GM18519 (cell line): ENCODE data around the gene LY9.
"Not testable (repeated sequence)": the region's sequence is repeated elsewhere in the genome, so short reads cannot be mapped to it uniquely, and the experiment has no call there.

Experiments
- ATAC-seq: cut with Tn5 transposase; IDR thresholded peaks from one replicate; pipeline ENCODE4 v1.9.1; 2021; ENCODE audit warnings: mild to moderate bottlenecking, moderate library complexity; ENCODE audit not compliant: unreplicated experiment, low FRiP score

The LY9 gene

DNA sequence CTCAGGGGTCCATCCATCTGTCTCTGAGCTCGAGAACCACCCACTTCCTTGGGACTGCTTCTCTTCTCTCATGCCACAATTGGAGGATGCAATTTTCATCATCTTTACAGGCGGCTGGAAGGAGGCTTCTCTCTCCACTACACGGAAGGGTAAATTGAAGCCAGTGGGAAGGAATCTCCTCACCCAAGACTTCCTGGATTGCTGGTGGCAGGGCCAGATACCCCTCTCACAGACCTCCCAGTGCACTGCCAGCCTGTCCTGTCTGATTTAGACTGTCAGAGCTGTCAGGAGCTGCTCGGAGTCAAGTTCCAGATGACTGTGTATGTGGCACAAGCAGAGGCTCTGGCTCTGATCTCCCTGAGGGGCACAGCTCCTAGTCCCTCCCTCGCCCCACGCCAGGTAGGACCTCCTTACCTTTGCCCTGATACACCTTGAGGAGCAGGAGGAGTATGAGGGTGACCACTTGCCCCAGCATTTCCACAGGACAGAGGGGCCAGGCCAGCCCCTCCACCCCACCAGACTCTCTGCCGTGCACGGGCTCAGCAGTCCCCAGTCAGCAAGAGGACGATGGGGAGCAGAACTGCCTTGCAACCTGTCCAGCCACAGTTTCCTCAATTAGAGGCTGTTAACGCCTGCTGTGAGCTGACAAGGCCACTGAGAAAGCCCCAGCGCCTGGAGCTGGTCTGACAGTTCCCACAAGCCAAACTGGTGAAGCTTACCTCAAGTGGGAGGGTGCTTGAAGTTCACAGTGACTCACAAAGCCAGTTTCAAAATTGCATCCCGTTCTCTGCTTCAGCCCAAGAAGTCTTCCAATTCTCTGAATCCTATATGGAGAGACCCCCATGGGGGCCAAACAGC lies 66.5 kb downstream of the LY9 start, which contains the start of gene CD244:
Gene CD244, minus strand, starts transcription at position 685 of the 858 bp plus-strand sequence. Its CDS starts 210 bp downstream, at position 475.
- no peak for ATAC-seq

- ATAC-seq, result no peak
Measured at GRCh38 chr1:160863061-160863773, 67.2 kb downstream of the LY9 start.

GRCh38 chr1:160863774-160864131 lies 67.8 kb downstream of the LY9 start:
- ATAC-seq, result no peak

DNA sequence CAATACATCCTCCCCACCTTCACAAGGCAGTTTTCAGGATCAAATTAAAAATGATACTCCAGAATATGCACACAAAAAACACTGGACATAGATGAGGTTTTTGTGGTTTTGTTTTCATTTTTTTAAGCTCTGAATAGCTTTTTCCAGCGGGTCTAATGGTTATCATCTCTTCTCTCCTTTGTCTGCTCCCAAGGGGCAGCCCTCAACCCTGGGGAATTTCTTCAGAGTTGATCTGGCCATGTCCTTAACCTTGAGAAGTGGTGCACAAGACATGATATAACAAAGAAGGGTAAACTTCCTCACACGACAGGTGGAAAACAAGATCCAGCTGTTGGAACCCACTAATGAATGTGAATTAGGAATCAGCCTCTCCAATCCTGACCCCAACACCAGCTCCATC lies 68.2 kb downstream of the LY9 start:
- no peak for ATAC-seq

DNA sequence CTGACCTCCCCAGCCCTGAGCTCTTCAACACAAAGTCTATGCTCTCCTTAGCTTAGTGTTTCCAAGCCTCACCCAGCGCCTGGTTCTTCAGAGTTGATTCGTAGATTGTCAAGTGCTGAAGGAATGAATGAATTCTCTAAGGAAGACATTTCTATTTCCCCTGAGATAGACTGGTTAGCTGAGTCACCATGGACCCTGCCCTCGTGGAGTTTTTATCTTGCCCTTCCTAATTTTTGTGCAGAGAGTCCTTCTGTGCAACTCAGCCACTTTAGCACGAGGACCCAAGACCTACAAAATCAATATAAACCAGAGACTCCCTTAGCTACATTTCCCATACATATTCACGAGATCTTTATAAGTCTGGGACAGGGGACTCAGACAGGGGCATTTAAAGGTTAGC lies 69.4 kb downstream of the LY9 start:
- ATAC-seq, result no peak

DNA sequence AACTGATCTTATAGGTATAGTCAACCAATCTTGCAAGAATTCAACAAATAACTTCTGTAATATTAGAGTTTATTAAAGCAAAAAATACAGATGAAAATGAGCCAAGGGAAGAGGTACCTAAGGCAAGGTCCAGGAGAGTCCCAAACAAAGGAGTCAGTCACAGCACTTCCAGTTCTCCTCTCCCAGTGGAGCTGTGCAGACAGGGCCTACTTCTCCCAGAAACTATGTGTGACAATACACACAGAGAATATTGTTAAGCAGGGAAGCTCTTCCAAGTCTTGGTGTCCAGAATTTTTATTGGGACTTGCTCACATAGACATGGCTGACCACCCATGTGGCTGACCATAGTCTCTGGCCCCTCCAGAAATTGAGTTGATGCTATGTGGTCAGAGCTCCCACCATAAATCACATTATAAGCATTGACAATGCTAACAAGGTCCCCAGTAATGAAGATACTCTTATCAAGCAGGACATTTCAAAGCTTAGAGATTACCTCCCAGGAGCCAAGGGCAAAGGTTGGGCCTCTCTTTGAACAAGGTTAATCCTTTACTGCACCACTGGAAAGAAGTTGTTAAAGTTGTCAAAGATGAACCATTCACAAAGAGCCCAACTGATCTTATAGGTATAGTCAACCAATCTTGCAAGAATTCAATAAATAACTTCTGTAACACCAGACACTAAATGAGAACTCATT lies 70.2 kb downstream of the LY9 start:
- no peak for ATAC-seq

DNA sequence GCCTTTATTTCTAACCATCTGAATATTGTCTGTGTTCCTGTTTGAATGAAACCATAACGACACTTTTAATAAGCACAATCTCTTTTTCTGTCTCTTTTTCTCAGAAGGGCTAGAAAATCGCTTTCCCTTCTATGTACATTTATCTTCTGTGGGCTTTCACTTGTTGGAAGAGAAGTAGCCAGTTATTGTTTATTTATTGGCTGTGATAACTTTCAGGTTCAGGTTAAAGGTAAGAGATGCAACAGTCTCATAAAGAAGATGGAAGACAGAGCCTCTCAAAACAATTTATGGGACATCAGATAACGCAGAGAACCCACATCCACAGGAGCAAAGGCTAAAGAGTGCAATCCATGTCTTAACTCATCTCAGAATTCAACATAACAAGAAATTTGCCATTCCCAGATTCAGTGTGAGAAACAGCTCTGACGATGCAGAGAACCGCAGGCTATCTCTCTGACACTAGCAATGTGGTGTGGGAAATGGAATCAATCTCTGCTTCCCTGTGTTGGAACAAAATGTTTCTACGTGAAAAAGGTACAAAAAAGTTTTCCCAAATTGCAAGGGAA lies 70.8 kb downstream of the LY9 start:
- ATAC-seq, result no peak

GRCh38 chr1:160867651-160868050 lies 71.7 kb downstream of the LY9 start:
- ATAC-seq, result not testable (repeated sequence)

- no peak for ATAC-seq
Measured at GRCh38 chr1:160868141-160868540, 72.2 kb downstream of the LY9 start.

GRCh38 chr1:160874935-160875334 lies 79.0 kb downstream of the LY9 start:
- no peak for ATAC-seq

- ATAC-seq, result not testable (repeated sequence)
Measured at GRCh38 chr1:160875591-160875990, 79.6 kb downstream of the LY9 start.

- ATAC-seq, result no peak
Measured at GRCh38 chr1:160876311-160876710, 80.3 kb downstream of the LY9 start.

DNA sequence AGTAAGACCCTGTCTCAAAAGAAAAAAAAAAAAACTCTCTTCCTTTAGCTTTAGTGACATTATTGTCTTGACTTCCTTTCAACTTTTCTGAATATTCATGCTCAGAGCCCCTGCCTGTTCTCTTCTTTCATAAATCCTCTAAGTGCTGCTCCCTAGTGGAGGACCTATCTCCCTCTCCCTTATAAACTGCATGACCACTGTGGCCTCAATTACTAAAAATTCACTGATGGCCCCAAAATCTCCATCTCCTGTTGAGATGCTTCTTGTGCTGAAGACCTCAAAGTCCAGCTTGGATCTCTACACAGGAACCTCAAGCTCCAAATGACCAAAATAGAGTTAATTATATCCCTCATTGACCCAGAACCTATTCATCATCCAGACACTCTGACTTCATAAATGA lies 81.2 kb downstream of the LY9 start:
- no peak for ATAC-seq
